NB4 (cell line): Measurements from ENCODE around the gene SAA4.

Experiments used
- CTCF ChIP-seq: IDR thresholded peaks from one replicate; pipeline ENCODE4 v1.5.1; 2012; ENCODE audit warnings: low read depth, low read length
- MAX ChIP-seq: IDR thresholded peaks from 2 replicates; pipeline ENCODE4 v1.6.1; 2011; ENCODE audit warnings: low read depth, low read length
- MYC ChIP-seq: IDR thresholded peaks from 2 replicates; pipeline ENCODE4 v1.6.1; 2011; ENCODE audit warnings: low read depth, low read length
- POLR2A ChIP-seq: IDR thresholded peaks from 2 replicates; pipeline ENCODE4 v1.6.1; 2011; ENCODE audit warnings: mild to moderate bottlenecking; ENCODE audit not compliant: insufficient read length; ENCODE audit errors: extremely low read depth

GRCh38 chr11:18282626-18283025 lies 46.0 kb upstream of the SAA4 start:
- TF ChIP-seq POLR2A: no peak
- TF ChIP-seq CTCF: no peak
- no peak for TF ChIP-seq MAX
- no peak for TF ChIP-seq MYC
